Omental fat pad (tissue), 4 donors: ENCODE results near the gene PRICKLE1. TPM values are rescaled to one million over a fixed set of nuclear protein-coding genes. Genes with fewer than 3 reads are reported as not detected.

Experiments
- ATAC-seq: fragments of 150-250 bp; one replicate; pipeline ENCODE4 v1.9.1; 2016; ENCODE audit warnings: mild to moderate bottlenecking, moderate library complexity; ENCODE audit not compliant: low FRiP score
- DNase-seq: peaks from one replicate; pipeline ENCODE4 v3.0.0-alpha.2; 2019; ENCODE audit warnings: low spot score
- total RNA-seq, 4 donors: library from RNA; depleted of rRNA; stranded (reverse); fragments of >200 nt; gene quantifications; one replicate each; pipeline ENCODE4 v1.1.0, GENCODE V29; 2016
- TF ChIP-seq, protein P1 (sequence below), 3 donors: fragments of 450-650 bp; IDR thresholded peaks; one replicate each; pipeline ENCODE4 v1.5.1; 2016 to 2017; ENCODE audit warnings: antibody characterized with exemption in 3 of 3, mild to moderate bottlenecking in 3 of 3, moderate library complexity in 2 of 3

PRICKLE1 gene
- total RNA-seq, 4 donors from 2014 or later, result 7.2 to 10.9 (median 9.3) TPM

DNA sequence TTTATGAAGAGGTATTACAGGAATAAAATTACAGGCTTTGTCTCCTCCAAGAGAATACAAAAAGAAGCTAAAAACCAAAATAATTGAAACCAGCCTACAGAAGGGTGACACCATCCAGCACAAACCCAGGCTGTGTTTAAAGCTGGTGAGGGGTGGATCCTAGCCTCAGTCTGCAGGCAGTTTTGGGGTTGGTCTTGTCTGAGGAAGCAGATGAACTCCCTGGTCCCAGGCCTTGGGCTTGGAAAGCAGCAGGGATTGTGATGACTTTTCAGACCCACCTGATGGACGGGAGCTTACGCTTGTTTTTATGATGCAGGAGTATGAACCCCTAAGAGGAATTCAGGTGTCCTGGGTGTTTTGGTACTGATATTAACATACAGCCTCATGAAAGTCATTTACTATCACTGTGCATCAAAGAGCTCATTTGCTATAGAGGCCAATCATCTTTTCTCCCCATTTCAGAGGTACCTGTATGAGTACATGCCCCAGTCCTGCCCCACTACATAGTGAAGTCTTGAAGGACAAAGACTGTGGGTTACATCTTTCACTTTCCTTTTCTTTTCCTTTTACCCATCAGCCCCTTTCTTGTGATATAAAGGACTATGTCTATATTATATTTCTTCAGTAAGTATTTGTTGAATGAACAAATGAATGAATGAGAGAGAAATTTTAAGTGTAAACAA, 18.1 kb downstream of the PRICKLE1 start:
- TF ChIP-seq, protein P1, sequence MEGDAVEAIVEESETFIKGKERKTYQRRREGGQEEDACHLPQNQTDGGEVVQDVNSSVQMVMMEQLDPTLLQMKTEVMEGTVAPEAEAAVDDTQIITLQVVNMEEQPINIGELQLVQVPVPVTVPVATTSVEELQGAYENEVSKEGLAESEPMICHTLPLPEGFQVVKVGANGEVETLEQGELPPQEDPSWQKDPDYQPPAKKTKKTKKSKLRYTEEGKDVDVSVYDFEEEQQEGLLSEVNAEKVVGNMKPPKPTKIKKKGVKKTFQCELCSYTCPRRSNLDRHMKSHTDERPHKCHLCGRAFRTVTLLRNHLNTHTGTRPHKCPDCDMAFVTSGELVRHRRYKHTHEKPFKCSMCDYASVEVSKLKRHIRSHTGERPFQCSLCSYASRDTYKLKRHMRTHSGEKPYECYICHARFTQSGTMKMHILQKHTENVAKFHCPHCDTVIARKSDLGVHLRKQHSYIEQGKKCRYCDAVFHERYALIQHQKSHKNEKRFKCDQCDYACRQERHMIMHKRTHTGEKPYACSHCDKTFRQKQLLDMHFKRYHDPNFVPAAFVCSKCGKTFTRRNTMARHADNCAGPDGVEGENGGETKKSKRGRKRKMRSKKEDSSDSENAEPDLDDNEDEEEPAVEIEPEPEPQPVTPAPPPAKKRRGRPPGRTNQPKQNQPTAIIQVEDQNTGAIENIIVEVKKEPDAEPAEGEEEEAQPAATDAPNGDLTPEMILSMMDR (IDR thresholded peaks at IDR 0.05), result no peak
- DNase-seq (no peak), ATAC-seq (no peak)

DNA sequence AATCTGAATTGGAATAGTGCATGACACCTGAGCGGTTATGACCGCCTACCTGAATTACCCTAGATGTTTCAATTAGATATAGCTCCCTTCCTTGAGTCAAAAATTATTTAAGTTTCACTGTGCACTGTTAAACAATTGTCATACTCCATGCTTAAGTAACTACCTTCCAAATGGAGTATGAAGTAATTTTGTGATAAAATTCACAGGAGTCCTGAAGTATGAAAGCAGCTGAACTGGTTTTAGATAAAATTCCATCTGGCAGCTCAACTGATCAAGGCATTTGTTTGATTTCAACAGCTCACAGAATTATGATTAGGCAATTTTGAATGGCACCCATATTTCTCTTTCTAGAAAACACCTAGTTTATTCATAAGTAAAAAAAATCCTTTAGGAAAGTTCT, 19.5 kb downstream of the PRICKLE1 start:
- DNase-seq (no peak), ATAC-seq (no peak)
- TF ChIP-seq, protein P1 (IDR thresholded peaks at IDR 0.05), result no peak

DNA sequence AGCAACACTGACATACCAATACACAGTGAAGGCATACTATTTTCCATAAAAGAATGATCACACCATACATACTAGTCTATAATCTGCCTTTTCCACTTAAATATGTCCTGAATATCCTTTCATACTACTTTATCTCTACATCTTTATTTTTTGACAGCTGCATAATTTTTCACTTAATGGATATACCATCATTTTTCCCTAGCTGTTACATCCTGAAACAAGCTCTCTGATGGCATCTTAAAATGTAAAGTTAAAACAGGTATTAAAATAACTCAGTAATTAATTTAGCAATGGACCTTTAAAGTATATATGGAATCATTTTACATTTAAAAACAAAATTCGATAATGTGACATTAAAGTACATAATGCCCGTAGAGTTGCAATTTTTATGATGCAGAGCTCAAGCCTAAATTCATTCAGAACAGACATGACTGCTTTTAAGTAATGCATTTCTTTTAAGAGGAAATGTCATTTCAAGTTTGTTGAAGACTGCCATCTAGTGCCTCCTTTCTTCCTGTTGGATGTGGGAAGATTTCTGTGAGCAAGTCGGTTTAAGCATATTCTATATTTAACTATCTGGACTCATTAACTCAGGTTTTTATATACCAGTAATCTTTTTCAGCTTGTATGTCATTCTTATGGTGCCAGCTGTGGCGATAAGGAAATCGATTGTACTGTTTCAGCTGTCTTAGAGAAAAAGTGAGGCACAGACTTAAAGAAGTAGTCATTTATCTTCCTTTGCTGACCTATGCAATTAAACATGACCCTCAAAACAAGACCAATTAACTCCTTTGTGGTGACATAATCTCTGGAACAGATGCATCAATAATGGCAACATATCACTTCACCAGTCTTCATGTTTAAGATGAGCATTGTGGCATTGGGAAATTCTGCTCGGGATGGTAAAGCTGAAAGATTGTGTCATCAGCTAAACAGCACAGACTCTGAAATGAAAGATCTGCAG, 20.3 kb downstream of the PRICKLE1 start:
- TF ChIP-seq, protein P1 (IDR thresholded peaks at IDR 0.05), result no peak
- DNase-seq (no peak), ATAC-seq (no peak)

DNA sequence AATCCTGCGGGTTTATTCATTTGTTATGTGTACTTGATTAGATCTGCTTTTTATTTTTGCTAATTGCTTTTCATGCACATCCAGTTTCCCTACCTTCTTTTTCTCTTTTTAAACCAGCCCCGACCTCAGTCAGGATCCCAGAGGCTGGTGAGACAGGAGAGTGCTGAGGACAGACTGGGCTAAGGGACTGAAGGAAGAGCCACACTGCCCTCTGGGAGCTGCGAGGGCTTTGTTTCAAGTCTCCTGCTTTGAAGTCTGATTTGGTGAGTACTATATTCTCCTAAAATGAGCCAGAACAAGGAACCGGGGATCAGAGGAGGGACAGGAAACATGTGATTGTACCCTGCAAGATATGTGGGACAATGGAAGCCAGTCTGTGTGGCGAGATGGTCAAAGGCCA, 23.9 kb downstream of the PRICKLE1 start:
- TF ChIP-seq, protein P1 (IDR thresholded peaks at IDR 0.05), result no peak
- DNase-seq (no peak), ATAC-seq (peak; percentile 37)

DNA sequence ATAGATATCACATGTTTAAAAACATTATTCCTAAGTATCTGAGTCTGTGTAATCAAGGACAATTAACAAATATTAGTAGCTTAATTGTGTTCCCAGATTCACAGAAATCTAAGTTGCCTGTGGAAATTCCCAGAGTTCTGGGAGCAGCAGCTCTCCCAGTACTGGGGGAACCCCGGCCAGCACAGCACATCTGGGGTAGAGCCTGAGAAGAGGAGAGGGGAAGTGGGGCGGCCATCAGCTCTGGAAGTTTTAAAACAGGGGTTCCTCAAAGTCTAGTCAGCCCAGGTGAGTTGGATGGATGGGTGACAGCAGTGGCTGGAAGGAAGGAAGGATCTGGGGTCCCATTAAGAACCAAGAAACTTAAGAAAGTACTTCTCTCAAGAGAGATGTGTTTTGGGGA, 24.6 kb downstream of the PRICKLE1 start:
- ATAC-seq, result no peak
- TF ChIP-seq, protein P1 (IDR thresholded peaks at IDR 0.05), result no peak
- DNase-seq, result no peak

DNA sequence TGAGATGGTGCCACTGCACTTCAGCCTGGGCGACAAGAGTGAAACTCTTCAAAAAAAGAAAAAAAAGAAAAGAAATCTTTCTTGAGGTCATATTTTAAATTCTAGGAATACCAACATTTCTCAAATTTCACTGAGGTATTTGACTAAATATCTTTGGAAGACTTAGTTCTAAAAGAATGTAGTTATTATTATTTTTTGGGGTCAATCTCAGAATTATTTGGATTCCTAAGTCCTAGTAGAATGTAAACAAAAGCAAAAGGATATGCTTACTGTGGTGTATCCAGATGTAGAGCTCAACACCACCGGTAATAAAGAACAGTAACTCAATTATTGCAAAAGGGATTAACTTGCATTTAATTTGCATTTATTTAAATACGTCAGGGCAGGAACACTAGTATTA, 25.0 kb downstream of the PRICKLE1 start:
- TF ChIP-seq, protein P1 (IDR thresholded peaks at IDR 0.05), result no peak

More for the DNA sequence above, 25.0 kb downstream of the PRICKLE1 start:
- ATAC-seq, result no peak
- DNase-seq, result no peak
